RWPE1 (cell line): ENCODE results near the gene ZBTB42.
A peak's percentile ranks its signal among the peaks of the same experiment; 100 is the strongest.

ENCODE experiments used
- CTCF ChIA-PET: fragments of 350-600 bp; sonication (Branson Sonifier 250); formaldehyde crosslinking; extraction: SDS; loops from one replicate; lab custom pipeline; 2021; lab: Yijun Ruan, JAX
- POLR2A ChIA-PET: fragments of 400-600 bp; formaldehyde crosslinking; extraction: SDS; loops from one replicate; lab custom pipeline; 2020; ENCODE audit warnings: antibody characterized with exemption; ENCODE audit not compliant: low non-redundant PET; lab: Yijun Ruan, JAX
- DNase-seq: peaks from one replicate; pipeline ENCODE4 v3.0.0; 2012; ENCODE audit warnings: low spot score
- H3K27ac ChIP-seq: fragments of 450-650 bp; 2 replicates; pipeline ENCODE4 v1.5.1; 2017
- TF ChIP-seq, protein P1 (sequence below): fragments of 450-650 bp; conservative IDR thresholded peaks from 2 replicates; pipeline ENCODE4 v1.5.1; 2017; ENCODE audit warnings: low read depth, mild to moderate bottlenecking

Gene ZBTB42

GRCh38 chr14:104768437-104769323 is 32.2 kb upstream of the ZBTB42 start:
- TF ChIP-seq, protein P1, sequence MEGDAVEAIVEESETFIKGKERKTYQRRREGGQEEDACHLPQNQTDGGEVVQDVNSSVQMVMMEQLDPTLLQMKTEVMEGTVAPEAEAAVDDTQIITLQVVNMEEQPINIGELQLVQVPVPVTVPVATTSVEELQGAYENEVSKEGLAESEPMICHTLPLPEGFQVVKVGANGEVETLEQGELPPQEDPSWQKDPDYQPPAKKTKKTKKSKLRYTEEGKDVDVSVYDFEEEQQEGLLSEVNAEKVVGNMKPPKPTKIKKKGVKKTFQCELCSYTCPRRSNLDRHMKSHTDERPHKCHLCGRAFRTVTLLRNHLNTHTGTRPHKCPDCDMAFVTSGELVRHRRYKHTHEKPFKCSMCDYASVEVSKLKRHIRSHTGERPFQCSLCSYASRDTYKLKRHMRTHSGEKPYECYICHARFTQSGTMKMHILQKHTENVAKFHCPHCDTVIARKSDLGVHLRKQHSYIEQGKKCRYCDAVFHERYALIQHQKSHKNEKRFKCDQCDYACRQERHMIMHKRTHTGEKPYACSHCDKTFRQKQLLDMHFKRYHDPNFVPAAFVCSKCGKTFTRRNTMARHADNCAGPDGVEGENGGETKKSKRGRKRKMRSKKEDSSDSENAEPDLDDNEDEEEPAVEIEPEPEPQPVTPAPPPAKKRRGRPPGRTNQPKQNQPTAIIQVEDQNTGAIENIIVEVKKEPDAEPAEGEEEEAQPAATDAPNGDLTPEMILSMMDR: peak; percentile 88
- DNase-seq: peak; percentile 65
- CTCF ChIA-PET: interaction anchor here (0.6 to 2.2 kb wide), 27 partner anchors 8 to 852 kb away, joined by 3 to 28 read pairs (median 5); partner anchors contain the start of genes AKT1 and ZBTB42
- peak overlapping the region; percentile 65 for H3K27ac ChIP-seq
- POLR2A ChIA-PET: no interaction called here

- peak overlapping the region; percentile 65 for H3K27ac ChIP-seq
- DNase-seq: no peak
- CTCF ChIA-PET: interaction anchor here (0.6 to 2.2 kb wide), 8 partner anchors 8 to 434 kb away, joined by 3 to 28 read pairs (median 5); partner anchors contain the start of gene AKT1
- POLR2A ChIA-PET: no interaction called here
- TF ChIP-seq, protein P1: no peak
Measured at GRCh38 chr14:104769324-104770071, 31.4 kb upstream of the ZBTB42 start.

DNA sequence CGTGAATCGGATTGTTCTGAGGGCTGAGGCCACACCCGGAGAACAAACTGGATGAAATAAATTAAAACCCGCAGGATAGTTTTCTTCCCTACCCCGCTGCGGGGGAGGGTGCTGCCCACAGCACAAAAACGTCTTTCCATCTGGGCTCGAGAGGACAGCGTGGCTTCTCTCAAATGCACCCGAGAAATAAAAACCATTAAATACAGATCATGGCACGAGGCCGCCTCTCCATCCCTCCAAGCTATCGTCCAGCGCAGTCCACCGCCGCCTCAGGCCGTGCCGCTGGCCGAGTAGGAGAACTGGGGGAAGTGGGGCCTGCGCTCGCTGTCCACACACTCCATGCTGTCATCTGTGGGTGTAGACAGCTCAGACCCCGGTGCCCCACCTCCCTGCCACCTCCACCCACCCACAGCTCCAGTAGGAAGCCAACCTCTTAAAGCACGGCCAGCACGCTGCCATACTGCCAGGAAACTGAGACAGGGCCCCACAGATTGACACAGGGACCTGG is 30.8 kb upstream of the ZBTB42 start:
- H3K27ac ChIP-seq: peak overlapping the region; percentile 65
- TF ChIP-seq, protein P1: no peak

DNA sequence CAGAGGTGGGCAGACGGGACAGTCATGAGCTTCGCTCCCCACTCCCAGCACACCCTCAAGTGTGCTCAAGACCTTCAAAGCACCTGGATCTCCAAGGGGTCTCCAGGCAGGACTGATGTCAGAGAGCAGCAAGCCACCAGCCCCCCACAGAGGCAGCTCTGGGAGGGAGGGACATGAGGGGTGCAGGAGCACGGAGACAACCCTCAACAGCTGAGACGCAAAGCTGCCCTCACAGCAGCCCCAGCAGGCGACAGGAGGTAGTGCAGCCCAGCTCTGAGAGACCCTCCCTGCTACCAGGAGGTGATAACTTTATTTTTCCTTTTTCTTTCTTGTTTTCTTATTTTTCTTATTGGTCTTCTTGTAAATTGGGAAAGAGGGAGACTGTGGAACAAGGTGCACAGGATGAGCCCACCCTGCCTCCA is 30.0 kb upstream of the ZBTB42 start:
- TF ChIP-seq, protein P1: peak; percentile 33
- peak overlapping the region; percentile 65 for H3K27ac ChIP-seq
- CTCF ChIA-PET: interaction anchor here (1.0 to 1.5 kb wide), 2 partner anchors 9 to 56 kb away, joined by 3 to 4 read pairs; no protein-coding TSS in a partner anchor
- POLR2A ChIA-PET: no interaction called here
- DNase-seq: no peak

More for the DNA sequence above, 30.8 kb upstream of the ZBTB42 start:
- DNase-seq: no peak
- ChIA-PET CTCF (interaction anchor here (0.6 to 2.2 kb wide), 3 partner anchors 56 to 69 kb away, joined by 3 to 25 read pairs (median 4); no protein-coding TSS in a partner anchor), POLR2A (no interaction called here)

DNA sequence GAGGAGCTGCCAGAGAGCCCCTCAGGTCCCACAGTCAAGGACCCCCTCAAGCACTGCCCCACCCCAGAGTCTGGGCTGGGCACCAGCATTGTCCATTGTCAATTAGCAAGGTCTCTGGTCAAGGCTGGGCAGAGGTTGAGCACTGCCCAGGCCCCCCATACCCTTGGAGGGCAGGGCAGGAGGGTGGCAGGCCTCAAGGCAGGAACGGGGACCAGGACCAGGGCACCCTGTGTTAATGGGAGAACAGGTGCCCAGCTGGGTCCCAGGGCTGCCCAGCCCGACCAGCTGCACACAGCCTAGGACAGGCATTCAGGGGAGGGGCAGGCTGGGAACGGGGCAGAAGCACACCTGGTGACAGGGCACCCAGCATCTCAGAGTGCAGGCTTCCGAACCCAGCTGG is 29.5 kb upstream of the ZBTB42 start:
- no peak for DNase-seq
- CTCF ChIA-PET: interaction anchor here (1.0 to 1.5 kb wide), 2 partner anchors 9 to 55 kb away, joined by 3 to 4 read pairs; no protein-coding TSS in a partner anchor
- POLR2A ChIA-PET: no interaction called here
- TF ChIP-seq, protein P1: no peak
- peak overlapping the region; percentile 65 for H3K27ac ChIP-seq
